Skeletal muscle tissue (tissue), 4 donors: Measurements from ENCODE around the gene FAM50B. TPM values are rescaled to one million over a fixed set of nuclear protein-coding genes. Genes with fewer than 3 reads are reported as not detected.

Experiments used
- H3K27ac ChIP-seq: one replicate; pipeline ENCODE4 v1.7.0; 2013; ENCODE audit warnings: mild to moderate bottlenecking, low read depth, low read length, inconsistent platforms
- H3K27me3 ChIP-seq, 3 donors: one replicate each; pipeline ENCODE4 v1.7.0; 2013; ENCODE audit warnings: low read length in 3 of 3; ENCODE audit not compliant: control insufficient read depth in 3 of 3, insufficient read depth in 3 of 3
- H3K36me3 ChIP-seq, 3 donors: one replicate each; pipeline ENCODE4 v1.7.0; 2013; ENCODE audit warnings: low read length in 3 of 3; ENCODE audit not compliant: control insufficient read depth in 3 of 3, insufficient read depth in 3 of 3
- H3K4me1 ChIP-seq, 3 donors: one replicate each; pipeline ENCODE4 v1.7.0; 2013; ENCODE audit warnings: low read length in 3 of 3, mild to moderate bottlenecking in 3 of 3; ENCODE audit not compliant: control insufficient read depth in 3 of 3, insufficient read depth in 3 of 3
- H3K4me3 ChIP-seq, 3 donors: one replicate each; pipeline ENCODE4 v1.7.0; 2013; ENCODE audit warnings: low read length in 3 of 3
- H3K9ac ChIP-seq, 3 donors: one replicate each; pipeline ENCODE4 v1.7.0; 2013; ENCODE audit warnings: low read length in 3 of 3, mild to moderate bottlenecking in 3 of 3, moderate library complexity in 2 of 3, low read depth in 1 of 3
- H3K9me3 ChIP-seq, 3 donors: one replicate each; pipeline ENCODE4 v1.7.0; 2013; ENCODE audit warnings: low read length in 3 of 3; ENCODE audit not compliant: control insufficient read depth in 3 of 3
- total RNA-seq: library from RNA; depleted of rRNA; stranded (reverse); fragments of >200 nt; gene quantifications from one replicate; pipeline ENCODE4 v1.2.3, GENCODE V29; 2014
- donor health status: Osteomylitis.

The FAM50B gene
- total RNA-seq, 1 donor from 2014 or later = 12.0 TPM

GRCh38 chr6:3847521-3847920 is 1.7 kb upstream of the FAM50B start:
- H3K36me3 ChIP-seq = peaks cover 0 to 4% (median 4%) of the 10 kb centered on the region in 3 donors
- no peak overlapping the region for H3K9ac ChIP-seq
- H3K27me3 ChIP-seq = no peaks in the 10 kb centered on the region
- no peak overlapping the region for H3K4me3 ChIP-seq
- peak overlapping the region; percentile 82 for H3K27ac ChIP-seq
- H3K4me1 ChIP-seq = peaks cover 8 to 32% (median 17%) of the 10 kb centered on the region in 3 donors
- H3K9me3 ChIP-seq = peaks cover 0 to 3% (median 0%) of the 10 kb centered on the region in 3 donors

DNA sequence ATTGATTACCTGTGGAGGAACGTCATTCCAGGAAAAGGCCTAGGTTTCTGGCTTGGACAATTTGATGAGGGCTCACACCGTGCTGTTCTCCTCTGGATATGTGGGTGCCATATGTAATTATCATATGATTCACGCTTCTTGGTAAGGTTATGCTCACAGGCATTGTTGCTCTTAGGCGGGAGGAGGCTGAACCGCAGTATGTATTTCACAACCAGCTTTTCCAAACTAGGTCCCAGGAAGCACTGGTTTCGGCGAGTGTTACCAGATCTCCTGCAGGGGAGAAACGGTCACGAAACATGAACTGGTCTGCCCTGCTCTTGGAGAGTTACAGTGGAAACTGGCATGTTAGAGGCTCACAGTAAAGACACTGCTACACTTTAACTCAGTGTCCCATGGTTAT is 793 bp upstream of the FAM50B start:
- Histone ChIP-seq H3K9me3 (peaks cover 0 to 3% (median 0%) of the 10 kb centered on the region in 3 donors), H3K27ac (peak overlapping the region; percentile 82), H3K27me3 (no peaks in the 10 kb centered on the region), H3K4me1 (peaks cover 8 to 28% (median 16%) of the 10 kb centered on the region in 3 donors), H3K36me3 (peaks cover 0 to 4% (median 4%) of the 10 kb centered on the region in 3 donors), H3K9ac (peak overlapping the region; percentile 63 to 86 (median 83)), H3K4me3 (peak overlapping the region; percentile 69 to 75 (median 71))

DNA sequence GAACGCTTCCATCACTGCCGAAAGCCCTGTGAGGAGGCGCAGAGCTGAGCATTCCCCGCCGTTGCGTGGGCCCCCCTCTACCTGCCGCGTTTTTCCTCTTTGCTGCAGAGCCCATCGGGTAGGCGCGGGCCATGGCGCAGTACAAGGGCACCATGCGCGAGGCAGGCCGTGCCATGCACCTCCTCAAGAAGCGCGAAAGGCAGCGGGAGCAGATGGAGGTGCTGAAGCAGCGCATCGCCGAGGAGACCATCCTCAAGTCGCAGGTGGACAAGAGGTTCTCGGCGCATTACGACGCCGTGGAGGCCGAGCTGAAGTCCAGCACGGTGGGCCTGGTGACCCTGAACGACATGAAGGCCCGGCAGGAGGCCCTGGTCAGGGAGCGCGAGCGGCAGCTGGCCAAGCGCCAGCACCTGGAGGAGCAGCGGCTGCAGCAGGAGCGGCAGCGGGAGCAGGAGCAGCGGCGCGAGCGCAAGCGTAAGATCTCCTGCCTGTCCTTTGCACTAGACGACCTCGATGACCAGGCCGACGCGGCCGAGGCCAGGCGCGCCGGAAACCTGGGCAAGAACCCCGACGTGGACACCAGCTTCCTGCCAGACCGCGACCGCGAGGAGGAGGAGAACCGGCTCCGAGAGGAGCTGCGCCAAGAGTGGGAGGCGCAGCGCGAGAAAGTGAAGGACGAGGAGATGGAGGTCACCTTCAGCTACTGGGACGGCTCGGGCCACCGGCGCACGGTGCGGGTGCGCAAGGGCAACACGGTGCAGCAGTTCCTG is 693 bp downstream of the FAM50B start:
- peak overlapping the region; percentile 55 for H3K27ac ChIP-seq
- H3K27me3 ChIP-seq = no peaks in the 10 kb centered on the region
- peaks cover 0 to 3% (median 0%) of the 10 kb centered on the region in 3 donors for H3K9me3 ChIP-seq
- peaks cover 8 to 28% (median 16%) of the 10 kb centered on the region in 3 donors for H3K4me1 ChIP-seq
- H3K4me3 ChIP-seq = peak overlapping the region; percentile 63 to 83 (median 76)
- peak overlapping the region; percentile 55 to 86 (median 71) for H3K9ac ChIP-seq
- H3K36me3 ChIP-seq = peaks cover 0 to 4% (median 4%) of the 10 kb centered on the region in 3 donors

- Histone ChIP-seq H3K9ac (peak overlapping the region in 1 of 3 donors; percentile 86), H3K4me1 (peaks cover 8 to 28% (median 16%) of the 10 kb centered on the region in 3 donors), H3K27me3 (no peaks in the 10 kb centered on the region), H3K36me3 (peaks cover 0 to 4% (median 4%) of the 10 kb centered on the region in 3 donors), H3K27ac (no peak overlapping the region), H3K4me3 (peak overlapping the region in 2 of 3 donors; percentile 63 to 83), H3K9me3 (peaks cover 0 to 3% (median 0%) of the 10 kb centered on the region in 3 donors)
Measured at GRCh38 chr6:3850451-3851203, 1.5 kb downstream of the FAM50B start.

- Histone ChIP-seq H3K27ac (no peak overlapping the region), H3K9ac (no peak overlapping the region), H3K27me3 (no peaks in the 10 kb centered on the region), H3K9me3 (peaks cover 0 to 3% (median 0%) of the 10 kb centered on the region in 3 donors), H3K36me3 (peaks cover 0 to 4% (median 4%) of the 10 kb centered on the region in 3 donors), H3K4me3 (no peak overlapping the region), H3K4me1 (peaks cover 8 to 28% (median 16%) of the 10 kb centered on the region in 3 donors)
Measured at GRCh38 chr6:3851839-3852238, 2.7 kb downstream of the FAM50B start.

DNA sequence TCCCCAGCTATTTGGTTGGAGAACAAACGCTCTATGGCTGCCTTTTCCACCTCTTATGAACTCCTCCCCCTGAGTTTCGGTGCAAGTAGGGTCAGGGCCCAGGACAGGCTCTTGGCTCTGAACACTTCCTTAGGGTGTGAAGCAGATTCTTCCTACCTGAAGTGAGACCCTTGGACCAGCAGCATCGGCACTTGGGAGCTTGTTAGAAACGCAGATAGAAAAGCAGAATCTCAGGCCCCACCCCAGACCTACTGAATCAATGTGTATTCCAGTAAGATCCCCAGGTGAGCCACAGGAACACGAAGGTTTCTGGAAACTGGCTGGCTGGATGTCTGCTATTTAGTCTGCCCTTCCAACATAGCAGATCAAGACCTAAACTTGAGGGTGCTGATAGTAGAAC is 3.2 kb downstream of the FAM50B start:
- Histone ChIP-seq H3K27me3 (no peaks in the 10 kb centered on the region), H3K4me3 (no peak overlapping the region), H3K27ac (no peak overlapping the region), H3K9me3 (peaks cover 0 to 3% (median 0%) of the 10 kb centered on the region in 3 donors), H3K9ac (no peak overlapping the region), H3K4me1 (peaks cover 8 to 28% (median 16%) of the 10 kb centered on the region in 3 donors), H3K36me3 (peaks cover 0 to 4% (median 4%) of the 10 kb centered on the region in 3 donors)

DNA sequence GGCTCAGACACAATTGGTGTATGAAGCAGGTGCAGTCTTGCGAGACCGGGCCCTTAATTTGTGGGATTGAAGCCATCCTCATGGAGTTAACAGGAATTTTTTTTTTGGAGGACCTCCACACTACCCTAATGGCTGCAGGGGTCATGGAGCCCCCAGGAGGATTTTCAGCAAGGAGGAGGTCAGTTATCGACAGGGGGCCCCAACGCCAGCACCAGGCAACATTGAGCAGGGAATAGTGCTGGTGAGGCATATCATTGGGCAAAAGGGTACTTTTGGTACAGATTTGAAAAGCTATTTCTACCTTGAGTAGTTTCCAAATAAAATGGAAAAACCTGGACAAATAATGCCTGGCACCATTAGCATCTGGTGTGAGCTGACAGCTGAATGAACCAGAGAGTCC is 6.7 kb downstream of the FAM50B start:
- Histone ChIP-seq H3K27ac (no peak overlapping the region), H3K4me1 (peaks cover 0 to 4% (median 1%) of the 10 kb centered on the region in 3 donors), H3K4me3 (no peak overlapping the region), H3K9ac (no peak overlapping the region), H3K36me3 (no peaks in the 10 kb centered on the region), H3K27me3 (no peaks in the 10 kb centered on the region), H3K9me3 (no peaks in the 10 kb centered on the region)

- Histone ChIP-seq H3K4me1 (no peaks in the 10 kb centered on the region), H3K9me3 (no peaks in the 10 kb centered on the region), H3K4me3 (no peak overlapping the region), H3K9ac (no peak overlapping the region), H3K27me3 (no peaks in the 10 kb centered on the region), H3K27ac (no peak overlapping the region), H3K36me3 (no peaks in the 10 kb centered on the region)
Measured at GRCh38 chr6:3856576-3856975, 7.4 kb downstream of the FAM50B start.

GRCh38 chr6:3857468-3858456 is 8.6 kb downstream of the FAM50B start:
- H3K36me3 ChIP-seq = no peaks in the 10 kb centered on the region
- H3K27ac ChIP-seq = no peak overlapping the region
- H3K9ac ChIP-seq = no peak overlapping the region
- H3K9me3 ChIP-seq = no peaks in the 10 kb centered on the region
- no peak overlapping the region for H3K4me3 ChIP-seq
- no peaks in the 10 kb centered on the region for H3K27me3 ChIP-seq
- no peaks in the 10 kb centered on the region for H3K4me1 ChIP-seq
